ENCODE results near the gene ARFIP1.
"Not testable (repeated sequence)": the region's sequence is repeated elsewhere in the genome, so short reads cannot be mapped to it uniquely, and the experiment has no call there.

ARFIP1 gene

DNA sequence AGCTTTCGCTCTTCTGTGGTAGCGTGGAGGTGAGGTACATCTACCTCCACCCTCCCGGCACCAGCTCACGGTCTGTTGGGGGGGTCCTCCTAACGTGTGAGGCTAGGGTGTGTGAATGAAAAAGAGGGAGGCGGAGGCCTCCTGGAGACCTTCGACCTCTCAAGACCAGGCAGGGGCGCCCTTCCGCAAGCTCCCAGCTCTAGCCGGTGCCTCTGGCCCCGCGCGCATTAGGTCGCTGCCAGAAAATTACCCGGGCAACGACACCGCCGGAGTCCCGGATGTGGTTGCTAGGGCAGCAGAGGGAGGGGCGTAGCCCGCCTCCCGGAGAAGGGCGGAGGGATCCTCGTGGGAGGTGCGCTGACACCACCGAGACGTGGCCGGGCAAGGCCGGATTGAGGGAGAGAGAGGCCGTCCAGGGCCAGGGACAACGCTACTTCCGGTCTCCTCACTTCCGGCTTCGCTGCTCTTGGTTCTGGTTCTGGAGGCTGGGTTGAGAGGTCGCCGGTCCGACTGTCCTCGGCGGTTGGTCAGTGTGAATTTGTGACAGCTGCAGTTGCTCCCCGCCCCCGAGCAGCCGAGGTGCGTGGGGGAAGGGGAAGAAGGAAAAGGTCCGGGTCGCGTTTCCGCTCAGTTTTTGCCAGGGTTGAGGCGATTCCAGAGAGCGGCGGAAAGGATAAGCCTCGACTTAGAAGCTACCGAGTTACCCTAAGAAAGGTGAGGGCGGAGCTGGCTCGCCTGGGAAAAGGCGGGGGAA is at the start of gene ARFIP1, which contains the start of gene TIGD4:
ARFIP1 (plus strand) TSS at position 442 of the 754 bp plus-strand sequence. CDS start 49,680 bp downstream, outside the sequence.
TIGD4 (minus strand) TSS at position 218 of the 754 bp plus-strand sequence. CDS start 8,726 bp downstream, outside the sequence.
- DNase-seq, result peak; percentile 95

GRCh38 chr4:152731997-152732396 is 47.8 kb upstream of the ARFIP1 start:
- no peak for DNase-seq

- peak; percentile 32 for DNase-seq
These were observed 45.6 kb upstream of the ARFIP1 start for GRCh38 chr4:152734015-152734698.

DNA sequence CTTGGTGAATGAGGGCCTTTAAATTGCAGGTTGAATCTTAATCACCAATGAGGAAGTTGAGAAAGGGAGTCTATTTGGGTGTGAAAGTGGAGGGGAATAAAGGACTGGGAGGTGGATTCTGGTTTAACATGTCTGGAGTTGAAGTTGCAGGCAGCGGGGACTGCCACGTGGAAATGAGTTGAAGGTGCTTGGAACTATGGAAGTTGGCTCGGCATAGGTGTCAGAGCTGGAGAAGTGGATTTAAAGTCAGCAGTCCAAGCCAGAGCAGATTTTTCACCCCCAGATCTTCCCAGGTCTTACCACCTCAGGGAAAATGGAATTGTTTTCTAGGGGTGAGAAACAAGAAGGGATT is 45.1 kb upstream of the ARFIP1 start:
- DNase-seq, result peak; percentile 26

DNA sequence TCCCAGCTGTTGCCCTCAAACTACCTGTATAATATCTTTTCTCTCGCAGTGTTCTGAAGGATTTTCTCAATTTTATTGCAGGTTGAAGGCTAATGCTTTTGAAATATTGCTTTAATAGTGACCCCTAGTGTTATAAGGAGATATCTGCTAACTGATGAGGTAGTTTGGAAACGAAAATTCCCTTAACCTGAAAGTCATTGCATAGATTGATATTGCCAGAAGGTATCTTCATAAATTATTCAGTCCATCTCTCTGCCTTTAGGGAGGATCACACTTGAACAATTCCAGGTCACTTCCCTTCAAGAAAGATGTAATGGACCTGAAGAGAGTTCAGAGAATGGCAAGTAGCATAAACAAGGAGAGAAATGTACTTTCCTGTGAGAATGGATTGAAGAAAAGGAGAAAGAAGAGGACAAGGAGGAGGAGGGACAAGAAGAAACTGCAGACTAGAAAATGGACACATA is 44.3 kb upstream of the ARFIP1 start:
- peak; percentile 38 for DNase-seq

- DNase-seq, result no peak
These were observed 43.8 kb upstream of the ARFIP1 start for GRCh38 chr4:152735906-152736305.

DNA sequence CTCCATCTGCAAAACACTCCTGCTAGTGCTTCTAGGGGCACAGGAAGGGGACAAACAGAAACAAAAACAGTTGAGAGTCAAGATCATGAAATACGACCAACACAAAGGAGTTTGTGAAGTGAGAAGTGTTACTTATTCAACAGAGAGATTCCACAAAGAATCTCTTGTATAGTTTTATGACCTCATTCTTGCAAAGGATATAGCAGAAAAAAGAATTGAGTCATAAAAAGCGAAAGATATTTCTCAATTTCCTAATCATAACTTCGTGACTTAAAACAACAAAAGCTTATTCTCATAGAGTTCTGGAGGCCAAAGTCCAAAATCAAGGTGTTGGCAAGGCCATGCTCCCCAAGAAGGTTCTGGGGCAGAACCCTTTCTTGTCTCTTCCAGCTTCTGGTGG is 40.9 kb upstream of the ARFIP1 start:
- DNase-seq, result no peak

DNA sequence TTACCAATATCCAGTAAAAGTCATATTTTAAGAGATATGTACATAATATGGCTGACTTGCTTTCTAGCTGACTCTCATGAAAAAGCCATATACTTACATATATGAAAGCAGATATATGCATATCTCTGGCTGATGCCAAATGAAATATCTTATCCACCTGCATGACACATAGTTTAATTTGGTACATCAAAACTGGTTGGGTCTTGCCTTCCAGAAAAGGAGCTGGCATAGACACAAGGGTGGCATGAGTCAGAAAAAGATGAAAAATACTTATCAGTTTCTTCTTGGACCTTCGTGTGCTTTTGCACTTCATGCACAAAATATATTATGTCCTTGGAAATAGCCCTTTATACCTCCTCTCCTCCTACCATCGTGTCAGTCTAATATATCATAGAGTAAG is 32.3 kb upstream of the ARFIP1 start:
- DNase-seq, result no peak

- DNase-seq, result no peak
These were observed 31.1 kb upstream of the ARFIP1 start for GRCh38 chr4:152748619-152749018.

DNA sequence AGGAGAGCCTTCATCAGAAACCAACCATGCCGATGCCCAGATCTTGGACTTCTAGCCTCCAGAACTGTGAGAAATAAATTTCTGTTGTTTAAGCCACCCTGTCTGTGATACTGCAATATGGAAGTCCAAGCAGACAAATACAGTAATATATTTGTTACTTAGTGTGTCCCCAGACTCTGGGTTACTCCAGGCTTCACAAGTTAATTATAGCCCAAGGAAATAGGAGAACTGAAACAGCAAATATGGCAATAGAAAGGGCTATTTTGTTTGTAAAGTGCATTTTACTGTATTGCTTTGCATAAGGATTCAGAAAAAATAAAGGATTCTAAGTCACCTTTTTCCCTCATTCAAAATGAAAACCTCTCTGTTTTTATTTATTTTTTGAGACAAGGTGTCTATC is 16.0 kb upstream of the ARFIP1 start:
- peak; percentile 80 for DNase-seq

GRCh38 chr4:152765069-152765737 is 14.6 kb upstream of the ARFIP1 start:
- not testable (repeated sequence) for DNase-seq

- no peak for DNase-seq
These were observed 7.8 kb upstream of the ARFIP1 start for GRCh38 chr4:152771741-152772533.

DNA sequence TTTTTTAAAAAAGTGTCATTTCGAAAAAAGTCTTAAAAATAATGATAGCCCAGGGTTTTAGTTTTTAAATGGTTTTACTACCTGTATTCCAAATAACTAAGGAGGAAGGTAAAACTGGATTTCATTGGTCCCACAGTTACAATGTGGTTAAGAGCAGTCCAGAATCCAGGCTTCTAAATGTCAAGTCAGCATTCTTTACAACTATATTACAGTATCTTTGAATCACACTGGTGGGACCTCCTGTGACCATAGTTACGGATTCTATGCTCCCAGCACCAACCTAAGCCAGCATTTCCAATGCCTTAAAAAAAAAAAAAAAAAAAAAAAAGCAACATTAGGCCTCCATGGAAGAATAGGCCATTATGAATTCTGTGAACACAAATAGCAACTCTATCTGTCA is 6.4 kb upstream of the ARFIP1 start:
- no peak for DNase-seq

DNA sequence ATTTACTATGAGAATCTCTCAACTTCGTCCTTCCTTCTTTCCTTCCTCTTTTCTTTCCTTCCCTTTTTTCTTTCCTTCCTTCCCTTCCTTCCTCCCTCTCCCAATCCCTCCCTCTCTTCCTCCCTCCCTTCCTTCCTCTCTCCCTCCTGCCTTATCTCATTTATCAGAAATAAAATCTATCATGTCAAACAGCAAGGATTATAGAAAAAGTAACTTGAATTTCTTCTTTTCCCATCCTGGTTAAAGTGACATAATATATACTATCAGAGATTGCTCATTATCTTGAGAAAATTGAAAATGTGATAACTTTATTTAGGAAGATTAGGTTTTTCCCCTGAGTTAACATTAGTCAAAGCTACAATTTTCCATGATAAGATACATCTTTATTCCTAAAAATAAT is 5.8 kb upstream of the ARFIP1 start:
- DNase-seq, result no peak

DNA sequence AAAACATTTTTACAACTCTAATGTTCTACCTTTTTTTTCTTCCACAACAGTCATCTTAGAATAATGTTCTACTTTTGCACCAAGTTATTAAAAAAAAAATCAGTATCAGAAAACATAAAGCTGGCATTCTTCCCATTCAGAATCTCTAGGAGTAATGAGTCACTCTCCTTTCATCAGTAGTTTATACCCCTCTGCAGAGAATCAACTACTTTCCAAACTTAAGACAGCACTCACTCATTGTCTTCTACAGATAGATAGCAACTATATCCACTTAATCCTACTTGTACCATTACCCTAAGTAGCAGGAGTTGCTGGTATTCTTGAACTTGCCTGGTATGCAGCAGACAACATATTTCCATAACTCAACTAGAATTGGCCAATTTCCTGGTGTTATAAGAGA is 3.4 kb upstream of the ARFIP1 start:
- no peak for DNase-seq

GRCh38 chr4:152777488-152777887 is 2.3 kb upstream of the ARFIP1 start:
- DNase-seq, result no peak

DNA sequence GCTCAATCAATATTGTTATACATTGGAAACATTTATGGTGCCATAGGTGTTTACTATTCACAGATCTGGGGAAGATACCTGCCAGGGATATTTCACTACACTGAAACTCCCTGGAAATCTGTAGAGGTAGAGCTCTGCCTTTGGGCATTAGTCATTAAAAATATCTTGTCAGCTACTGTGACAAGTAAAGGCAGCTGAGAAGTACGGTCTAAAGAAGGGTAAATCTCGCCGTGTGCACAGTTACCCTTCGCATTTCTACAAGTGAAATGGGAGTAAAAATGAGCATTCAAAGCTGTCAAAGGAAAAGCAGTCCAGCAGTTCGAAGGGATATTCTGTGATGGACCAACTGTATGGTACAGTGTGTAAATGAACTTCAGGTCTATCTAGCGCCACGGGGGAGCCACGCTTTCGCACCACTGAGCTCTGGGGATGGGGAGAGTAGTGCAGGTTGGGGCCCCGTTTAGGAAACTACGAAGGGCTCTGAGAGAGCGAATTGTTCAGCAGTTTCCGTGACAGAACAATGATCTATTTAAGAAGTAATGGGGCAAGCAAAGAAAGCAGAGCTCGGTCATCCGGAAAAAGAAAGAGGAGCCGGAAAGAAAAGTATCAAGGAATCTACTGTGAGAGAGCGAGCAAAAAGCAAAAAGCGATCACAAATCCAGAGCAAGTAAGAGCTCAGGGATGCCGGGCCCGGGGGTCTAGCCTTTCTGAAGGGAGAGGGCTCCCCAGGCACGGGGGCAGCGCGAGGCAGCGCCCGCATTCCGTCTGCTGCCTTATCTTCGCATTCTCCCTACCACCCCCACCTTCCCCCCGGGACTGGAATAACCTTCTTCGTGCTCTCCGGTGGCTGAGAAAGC is 870 bp upstream of the ARFIP1 start:
- DNase-seq, result no peak

DNA sequence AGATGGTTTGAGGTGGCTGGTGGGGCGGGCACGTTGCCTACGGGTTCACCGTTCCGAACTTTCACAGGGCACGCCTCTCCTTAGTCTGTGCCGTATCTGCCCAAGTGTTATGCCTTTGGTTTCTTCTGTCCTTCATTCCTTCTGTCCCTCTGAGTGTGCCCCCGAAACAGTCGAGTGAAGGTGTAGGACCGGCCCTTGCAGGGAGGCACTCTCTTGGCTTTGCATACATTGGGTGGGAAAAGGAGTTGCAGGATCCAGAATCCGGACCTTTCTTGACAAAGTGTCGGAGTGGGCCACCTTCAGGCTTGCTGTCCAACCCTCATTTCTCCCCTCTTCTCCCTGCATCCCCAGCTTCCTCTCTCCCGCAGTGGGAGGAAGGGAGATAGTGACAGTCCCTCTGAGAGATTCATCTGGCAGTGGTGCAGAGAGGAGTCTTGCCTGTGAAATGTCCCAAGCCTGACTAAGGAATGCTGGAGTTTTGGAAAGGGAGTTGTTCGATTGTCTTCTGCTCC is 569 bp downstream of the ARFIP1 start:
- no peak for DNase-seq

DNA sequence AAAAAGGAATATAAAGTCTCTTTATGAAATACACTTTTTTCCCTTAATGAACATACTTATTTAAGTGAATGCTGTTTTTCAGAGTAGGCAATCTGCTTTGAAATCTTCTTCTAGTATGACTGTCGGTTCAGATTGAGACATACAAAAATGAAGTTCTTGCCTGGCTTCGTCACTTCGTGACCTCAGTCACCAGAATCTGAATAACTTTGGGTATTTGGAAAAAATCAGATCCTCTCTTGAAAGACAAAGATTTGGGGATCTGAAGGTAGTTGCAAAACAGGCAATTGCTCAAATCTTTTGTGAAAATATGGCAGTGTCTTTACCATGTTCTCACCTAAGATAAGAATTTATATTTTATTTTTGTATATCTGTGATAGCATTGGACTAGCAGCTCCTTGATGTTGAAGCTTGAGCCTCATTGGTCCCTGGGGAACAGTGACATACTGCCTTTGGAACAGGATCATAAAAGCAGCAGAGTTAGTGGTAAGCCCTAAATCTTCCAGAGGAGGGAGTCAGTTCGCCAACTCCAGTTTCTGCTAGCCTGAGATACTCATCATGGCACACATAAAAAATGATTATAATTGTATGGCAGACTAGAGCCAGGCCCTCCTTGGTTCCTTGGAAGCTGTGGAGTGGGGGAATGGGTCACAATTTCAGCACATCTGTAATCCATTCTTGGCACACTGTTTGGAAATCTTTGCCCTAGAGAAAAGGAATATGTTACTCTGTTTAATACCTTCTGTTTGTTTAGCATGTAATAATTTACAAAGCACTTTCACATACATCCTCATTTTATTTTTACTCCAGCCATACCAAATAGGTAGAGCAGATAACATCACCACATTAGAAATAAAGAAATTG is 5.0 kb downstream of the ARFIP1 start:
- DNase-seq, result peak; percentile 31
